Body of pancreas (tissue), 4 donors: ENCODE results near the gene TAS2R3.
"Not testable (repeated sequence)": the region's sequence is repeated elsewhere in the genome, so short reads cannot be mapped to it uniquely, and the experiment has no call there.

Experiments used
- POLR2A ChIP-seq, 3 donors: fragments of 450-650 bp; IDR thresholded peaks; one replicate each; pipeline ENCODE4 v1.6.1; 2016; ENCODE audit warnings: antibody characterized with exemption in 3 of 3, mild to moderate bottlenecking in 2 of 3
- TF ChIP-seq, protein P1 (sequence below), 7 experiments: fragments of 450-650 bp in 4 of 7; fragments of 200-600 bp in 3 of 7; sonication (generic) in 3 of 7; IDR thresholded peaks; one replicate each; pipeline ENCODE4 v1.5.1; 2016 to 2019; ENCODE audit warnings: antibody characterized with exemption in 7 of 7

DNA sequence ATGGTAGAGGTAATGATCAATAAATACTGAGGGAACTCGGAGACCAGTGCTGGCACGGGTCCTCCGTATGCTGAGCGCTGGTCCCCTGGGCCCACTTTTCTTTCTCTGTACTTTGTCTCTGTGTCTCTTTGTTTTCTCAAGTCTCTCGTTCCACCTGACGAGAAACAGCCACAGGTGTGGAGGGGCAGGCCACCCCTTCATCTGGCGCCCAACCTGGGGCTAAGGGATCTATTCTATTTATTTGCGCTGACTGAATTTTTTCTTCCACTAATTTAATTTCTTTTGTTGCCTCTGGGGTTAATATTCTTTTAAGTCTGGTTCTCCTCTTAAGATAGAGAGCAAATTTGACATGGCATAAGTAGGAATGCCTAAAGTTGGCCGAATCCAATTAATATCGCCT, 12.0 kb upstream of the TAS2R3 start:
- not testable (repeated sequence) for TF ChIP-seq POLR2A (IDR thresholded peaks at IDR 0.05)
- TF ChIP-seq, protein P1, sequence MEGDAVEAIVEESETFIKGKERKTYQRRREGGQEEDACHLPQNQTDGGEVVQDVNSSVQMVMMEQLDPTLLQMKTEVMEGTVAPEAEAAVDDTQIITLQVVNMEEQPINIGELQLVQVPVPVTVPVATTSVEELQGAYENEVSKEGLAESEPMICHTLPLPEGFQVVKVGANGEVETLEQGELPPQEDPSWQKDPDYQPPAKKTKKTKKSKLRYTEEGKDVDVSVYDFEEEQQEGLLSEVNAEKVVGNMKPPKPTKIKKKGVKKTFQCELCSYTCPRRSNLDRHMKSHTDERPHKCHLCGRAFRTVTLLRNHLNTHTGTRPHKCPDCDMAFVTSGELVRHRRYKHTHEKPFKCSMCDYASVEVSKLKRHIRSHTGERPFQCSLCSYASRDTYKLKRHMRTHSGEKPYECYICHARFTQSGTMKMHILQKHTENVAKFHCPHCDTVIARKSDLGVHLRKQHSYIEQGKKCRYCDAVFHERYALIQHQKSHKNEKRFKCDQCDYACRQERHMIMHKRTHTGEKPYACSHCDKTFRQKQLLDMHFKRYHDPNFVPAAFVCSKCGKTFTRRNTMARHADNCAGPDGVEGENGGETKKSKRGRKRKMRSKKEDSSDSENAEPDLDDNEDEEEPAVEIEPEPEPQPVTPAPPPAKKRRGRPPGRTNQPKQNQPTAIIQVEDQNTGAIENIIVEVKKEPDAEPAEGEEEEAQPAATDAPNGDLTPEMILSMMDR (IDR thresholded peaks at IDR 0.05) = not testable (repeated sequence)
